ENCODE results near the gene COL16A1. TPM values are rescaled to one million over a fixed set of nuclear protein-coding genes. Genes with fewer than 3 reads are reported as not detected.

Gene COL16A1
- total and polyA plus RNA-seq, 2 of the 13 experiments (the other 11 are each of a cell fraction or from before 2014, with no cell fraction given): 4.3 to 12.2 TPM

DNA sequence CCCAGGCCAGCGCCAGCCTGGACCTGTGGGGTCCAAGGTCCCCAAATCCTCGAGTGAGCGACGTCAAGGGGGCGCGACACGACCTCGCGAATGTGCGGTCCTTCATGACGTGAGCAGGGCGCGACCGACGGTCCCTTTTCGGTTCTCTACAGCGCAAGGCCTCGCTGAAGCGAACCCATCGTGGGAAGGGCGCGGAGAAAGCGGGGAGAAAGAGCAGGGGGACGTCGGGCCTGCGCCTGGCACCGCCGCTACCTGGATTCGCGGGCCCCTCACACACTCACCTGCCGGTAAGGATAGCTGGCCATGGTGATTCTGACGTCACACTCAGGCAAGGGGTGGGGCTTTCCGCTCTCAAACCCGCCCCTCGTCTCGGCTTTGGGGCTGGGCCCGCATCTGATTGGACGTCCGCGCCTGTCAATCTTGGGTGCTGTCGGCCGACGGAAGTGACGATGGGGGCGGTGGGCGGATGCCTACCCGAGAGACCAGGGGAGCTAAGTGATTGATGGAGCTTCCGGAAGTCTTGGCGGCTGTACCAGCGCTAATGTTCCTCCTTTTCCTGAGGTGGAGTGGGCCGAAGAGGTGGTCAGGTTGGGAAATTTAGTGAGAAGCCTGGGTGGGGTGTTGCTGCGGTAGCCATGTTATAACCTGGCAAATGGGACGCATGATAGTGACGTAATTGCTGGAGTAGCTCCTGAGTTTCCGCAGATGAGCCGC, 59.1 kb downstream of the COL16A1 start, which contains the start of gene PEF1 (continued):
- TF ChIP-seq, protein P1, sequence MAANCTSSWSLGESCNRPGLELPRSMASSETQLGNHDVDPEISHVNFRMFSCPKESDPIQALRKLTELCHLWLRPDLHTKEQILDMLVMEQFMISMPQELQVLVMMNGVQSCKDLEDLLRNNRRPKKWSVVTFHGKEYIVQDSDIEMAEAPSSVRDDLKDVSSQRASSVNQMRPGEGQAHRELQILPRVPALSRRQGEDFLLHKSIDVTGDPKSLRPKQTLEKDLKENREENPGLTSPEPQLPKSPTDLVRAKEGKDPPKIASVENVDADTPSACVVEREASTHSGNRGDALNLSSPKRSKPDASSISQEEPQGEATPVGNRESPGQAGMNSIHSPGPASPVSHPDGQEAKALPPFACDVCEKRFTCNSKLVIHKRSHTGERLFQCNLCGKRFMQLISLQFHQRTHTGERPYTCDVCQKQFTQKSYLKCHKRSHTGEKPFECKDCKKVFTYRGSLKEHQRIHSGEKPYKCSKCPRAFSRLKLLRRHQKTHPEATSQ (CRISPR knock-in tag; IDR thresholded peaks at IDR 0.05; ENCODE audit: borderline replicate concordance): no peak; the same call in 1 of the 2 replicates
- TF ChIP-seq NFATC3 (CRISPR knock-in tag; IDR thresholded peaks at IDR 0.05): no peak
- peak; percentile 84; the same call in 1 of the 2 replicates for TF ChIP-seq ZNF598 (CRISPR knock-in tag; IDR thresholded peaks at IDR 0.05; ENCODE audit: borderline replicate concordance)
- peak; percentile 72 for TF ChIP-seq IRF2 (CRISPR knock-in tag; IDR thresholded peaks at IDR 0.05)
- no peak for TF ChIP-seq ZNF33B (CRISPR knock-in tag; IDR thresholded peaks at IDR 0.05)
- TF ChIP-seq PRPF4 (IDR thresholded peaks at IDR 0.05; ENCODE audit: low read depth, low read length, poor library complexity, severe bottlenecking): no peak
- TF ChIP-seq RCOR2 (CRISPR knock-in tag; IDR thresholded peaks at IDR 0.05): 0 out of 2 replicates have a peak, but pooled peaks have one; percentile 48
- TF ChIP-seq AGO2 (optimal IDR thresholded peaks at IDR 0.05; ENCODE audit: low read depth, low read length): peak; percentile 84
- TF ChIP-seq, protein P2, sequence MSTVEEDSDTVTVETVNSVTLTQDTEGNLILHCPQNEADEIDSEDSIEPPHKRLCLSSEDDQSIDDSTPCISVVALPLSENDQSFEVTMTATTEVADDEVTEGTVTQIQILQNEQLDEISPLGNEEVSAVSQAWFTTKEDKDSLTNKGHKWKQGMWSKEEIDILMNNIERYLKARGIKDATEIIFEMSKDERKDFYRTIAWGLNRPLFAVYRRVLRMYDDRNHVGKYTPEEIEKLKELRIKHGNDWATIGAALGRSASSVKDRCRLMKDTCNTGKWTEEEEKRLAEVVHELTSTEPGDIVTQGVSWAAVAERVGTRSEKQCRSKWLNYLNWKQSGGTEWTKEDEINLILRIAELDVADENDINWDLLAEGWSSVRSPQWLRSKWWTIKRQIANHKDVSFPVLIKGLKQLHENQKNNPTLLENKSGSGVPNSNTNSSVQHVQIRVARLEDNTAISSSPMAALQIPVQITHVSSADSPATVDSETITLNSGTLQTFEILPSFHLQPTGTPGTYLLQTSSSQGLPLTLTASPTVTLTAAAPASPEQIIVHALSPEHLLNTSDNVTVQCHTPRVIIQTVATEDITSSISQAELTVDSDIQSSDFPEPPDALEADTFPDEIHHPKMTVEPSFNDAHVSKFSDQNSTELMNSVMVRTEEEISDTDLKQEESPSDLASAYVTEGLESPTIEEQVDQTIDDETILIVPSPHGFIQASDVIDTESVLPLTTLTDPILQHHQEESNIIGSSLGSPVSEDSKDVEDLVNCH (CRISPR knock-in tag; IDR thresholded peaks at IDR 0.05): no peak
- 0 out of 2 replicates have a peak, but pooled peaks have one; percentile 2 for TF ChIP-seq CBX5 (CRISPR knock-in tag; IDR thresholded peaks at IDR 0.05; ENCODE audit: borderline replicate concordance)
- TF ChIP-seq GABPB1 (CRISPR knock-in tag; IDR thresholded peaks at IDR 0.05): peak; percentile 99
- TF ChIP-seq, protein P3, sequence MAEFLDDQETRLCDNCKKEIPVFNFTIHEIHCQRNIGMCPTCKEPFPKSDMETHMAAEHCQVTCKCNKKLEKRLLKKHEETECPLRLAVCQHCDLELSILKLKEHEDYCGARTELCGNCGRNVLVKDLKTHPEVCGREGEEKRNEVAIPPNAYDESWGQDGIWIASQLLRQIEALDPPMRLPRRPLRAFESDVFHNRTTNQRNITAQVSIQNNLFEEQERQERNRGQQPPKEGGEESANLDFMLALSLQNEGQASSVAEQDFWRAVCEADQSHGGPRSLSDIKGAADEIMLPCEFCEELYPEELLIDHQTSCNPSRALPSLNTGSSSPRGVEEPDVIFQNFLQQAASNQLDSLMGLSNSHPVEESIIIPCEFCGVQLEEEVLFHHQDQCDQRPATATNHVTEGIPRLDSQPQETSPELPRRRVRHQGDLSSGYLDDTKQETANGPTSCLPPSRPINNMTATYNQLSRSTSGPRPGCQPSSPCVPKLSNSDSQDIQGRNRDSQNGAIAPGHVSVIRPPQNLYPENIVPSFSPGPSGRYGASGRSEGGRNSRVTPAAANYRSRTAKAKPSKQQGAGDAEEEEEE (CRISPR knock-in tag; IDR thresholded peaks at IDR 0.05; ENCODE audit: borderline replicate concordance): no peak
- no peak for TF ChIP-seq HNRNPH1 (optimal IDR thresholded peaks at IDR 0.05; ENCODE audit: low read depth, low read length)
- peak; percentile 74; the same call in 1 of the 2 replicates for TF ChIP-seq REL (CRISPR knock-in tag; conservative IDR thresholded peaks at IDR 0.05)
- TF ChIP-seq, protein P4, sequence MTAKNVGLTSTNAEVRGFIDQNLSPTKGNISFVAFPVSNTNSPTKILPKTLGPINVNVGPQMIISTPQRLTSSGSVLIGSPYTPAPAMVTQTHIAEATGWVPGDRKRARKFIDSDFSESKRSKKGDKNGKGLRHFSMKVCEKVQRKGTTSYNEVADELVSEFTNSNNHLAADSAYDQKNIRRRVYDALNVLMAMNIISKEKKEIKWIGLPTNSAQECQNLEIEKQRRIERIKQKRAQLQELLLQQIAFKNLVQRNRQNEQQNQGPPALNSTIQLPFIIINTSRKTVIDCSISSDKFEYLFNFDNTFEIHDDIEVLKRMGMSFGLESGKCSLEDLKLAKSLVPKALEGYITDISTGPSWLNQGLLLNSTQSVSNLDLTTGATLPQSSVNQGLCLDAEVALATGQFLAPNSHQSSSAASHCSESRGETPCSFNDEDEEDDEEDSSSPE (CRISPR knock-in tag; IDR thresholded peaks at IDR 0.05): peak; percentile 69
- no peak for TF ChIP-seq ZNF557 (CRISPR knock-in tag; IDR thresholded peaks at IDR 0.05)
- TF ChIP-seq ZSCAN20 (CRISPR knock-in tag; IDR thresholded peaks at IDR 0.05; ENCODE audit: borderline replicate concordance): no peak
- peak; percentile 76 for TF ChIP-seq IKZF4 (CRISPR knock-in tag; IDR thresholded peaks at IDR 0.05; ENCODE audit: borderline replicate concordance, low read depth, not compliant biosample characterization)
- peak; percentile 88 for TF ChIP-seq RFX5 (IDR thresholded peaks at IDR 0.05; ENCODE audit: low read depth, low read length)
- TF ChIP-seq TEAD3 (CRISPR knock-in tag; optimal IDR thresholded peaks at IDR 0.05; ENCODE audit: borderline replicate concordance): peak; percentile 58
- no peak for TF ChIP-seq ZNF17 (CRISPR knock-in tag; IDR thresholded peaks at IDR 0.05)
